ENCODE measurements around the gene IKBKE. TPM values are rescaled to one million over a fixed set of nuclear protein-coding genes. Genes with fewer than 3 reads are reported as not detected.

Gene IKBKE
- polyA plus RNA-seq, 4 donors, result 3.1 to 6.1 (median 4.8) TPM

- DNase-seq (ENCODE audit: low read depth in 4 of 4, low spot score in 3 of 4), result no peak
Measured at GRCh38 chr1:206492589-206492988, 22.3 kb downstream of the IKBKE start.

GRCh38 chr1:206493279-206493678 is 23.0 kb downstream of the IKBKE start:
- no peak for DNase-seq (ENCODE audit: low read depth in 4 of 4, low spot score in 3 of 4)

GRCh38 chr1:206495011-206495461 is 24.8 kb downstream of the IKBKE start:
- DNase-seq (ENCODE audit: low read depth in 4 of 4, low spot score in 3 of 4), result no peak

GRCh38 chr1:206495493-206496046 is 25.3 kb downstream of the IKBKE start:
- DNase-seq (ENCODE audit: low read depth in 4 of 4, low spot score in 3 of 4), result no peak

GRCh38 chr1:206496131-206496793 is 26.0 kb downstream of the IKBKE start:
- DNase-seq (ENCODE audit: low read depth in 4 of 4, low spot score in 3 of 4), result no peak

- no peak for DNase-seq (ENCODE audit: low read depth in 4 of 4, low spot score in 3 of 4)
Measured at GRCh38 chr1:206497363-206497762, 27.1 kb downstream of the IKBKE start.

GRCh38 chr1:206497774-206498173 is 27.5 kb downstream of the IKBKE start:
- DNase-seq (ENCODE audit: low read depth in 4 of 4, low spot score in 3 of 4), result no peak

GRCh38 chr1:206498685-206499084 is 28.4 kb downstream of the IKBKE start:
- no peak for DNase-seq (ENCODE audit: low read depth in 4 of 4, low spot score in 3 of 4)

- no peak for DNase-seq (ENCODE audit: low read depth in 4 of 4, low spot score in 3 of 4)
Measured at GRCh38 chr1:206500046-206500445, 29.8 kb downstream of the IKBKE start.

GRCh38 chr1:206501881-206502280 is 31.6 kb downstream of the IKBKE start:
- no peak for DNase-seq (ENCODE audit: low read depth in 4 of 4, low spot score in 3 of 4)

- no peak for DNase-seq (ENCODE audit: low read depth in 4 of 4, low spot score in 3 of 4)
Measured at GRCh38 chr1:206502403-206502802, 32.1 kb downstream of the IKBKE start.

GRCh38 chr1:206502812-206503211 is 32.5 kb downstream of the IKBKE start:
- DNase-seq (ENCODE audit: low read depth in 4 of 4, low spot score in 3 of 4), result no peak

- DNase-seq (ENCODE audit: low read depth in 4 of 4, low spot score in 3 of 4), result no peak
Measured at GRCh38 chr1:206503591-206504362, 33.5 kb downstream of the IKBKE start.

GRCh38 chr1:206504363-206504713 is 34.1 kb downstream of the IKBKE start:
- no peak for DNase-seq (ENCODE audit: low read depth in 4 of 4, low spot score in 3 of 4)

GRCh38 chr1:206505702-206506355 is 35.6 kb downstream of the IKBKE start:
- no peak for DNase-seq (ENCODE audit: low read depth in 4 of 4, low spot score in 3 of 4)

GRCh38 chr1:206506405-206507283 is 36.4 kb downstream of the IKBKE start:
- DNase-seq (ENCODE audit: low read depth in 4 of 4, low spot score in 3 of 4), result no peak

GRCh38 chr1:206507284-206508129 is 37.2 kb downstream of the IKBKE start, which contains the start of gene RASSF5:
Gene RASSF5 (plus strand): TSS chr1:206507531. CDS start chr1:206507603, 72 bp downstream.
- no peak for DNase-seq (ENCODE audit: low read depth in 4 of 4, low spot score in 3 of 4)

- DNase-seq (ENCODE audit: low read depth in 4 of 4, low spot score in 3 of 4), result no peak
Measured at GRCh38 chr1:206508130-206508889, 38.0 kb downstream of the IKBKE start.

- no peak for DNase-seq (ENCODE audit: low read depth in 4 of 4, low spot score in 3 of 4)
Measured at GRCh38 chr1:206508956-206509355, 38.7 kb downstream of the IKBKE start.
